Measurements from ENCODE around the gene GABARAPL1.

The GABARAPL1 gene

GRCh38 chr12:10235761-10236631 is 23.3 kb downstream of the GABARAPL1 start:
- DNase-seq = peak; percentile 42

GRCh38 chr12:10236720-10237119 is 24.0 kb downstream of the GABARAPL1 start:
- no peak for DNase-seq

GRCh38 chr12:10238526-10238925 is 25.8 kb downstream of the GABARAPL1 start:
- no peak for DNase-seq

- DNase-seq = no peak
These were observed 28.6 kb downstream of the GABARAPL1 start for GRCh38 chr12:10241290-10241689.

GRCh38 chr12:10241727-10242126 is 29.1 kb downstream of the GABARAPL1 start:
- no peak for DNase-seq

- DNase-seq = no peak
These were observed 29.9 kb downstream of the GABARAPL1 start for GRCh38 chr12:10242539-10242938.

- no peak for DNase-seq
These were observed 31.3 kb downstream of the GABARAPL1 start for GRCh38 chr12:10243818-10244520.

DNA sequence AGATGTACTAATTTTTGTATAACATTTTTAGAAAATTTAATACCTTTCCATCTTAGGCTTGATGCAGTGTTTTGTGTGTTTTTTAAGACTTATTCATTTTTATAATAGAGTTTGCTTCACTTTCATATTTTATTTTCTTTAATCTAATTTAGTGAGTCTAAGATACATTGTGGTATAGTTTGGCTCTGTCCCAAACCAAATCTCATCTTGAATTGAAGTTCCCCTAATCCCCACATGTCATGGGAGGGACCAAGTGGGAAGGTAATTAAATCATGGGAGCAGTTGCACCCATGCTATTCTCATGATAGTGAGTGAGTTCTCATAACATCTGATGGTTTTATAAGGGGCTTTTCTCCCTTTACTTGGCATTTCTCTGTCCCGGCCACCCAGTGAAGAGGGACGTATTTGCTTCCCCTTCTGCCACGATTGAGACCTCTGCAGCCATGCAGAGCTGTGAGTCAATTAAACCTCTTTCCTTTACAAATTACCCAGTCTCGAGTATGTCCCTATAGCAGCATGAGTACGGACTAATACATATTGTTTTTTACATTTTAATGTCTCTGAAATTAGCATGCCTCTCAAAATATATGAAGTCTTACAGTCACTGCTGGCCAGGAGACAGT is 34.9 kb downstream of the GABARAPL1 start:
- no peak for DNase-seq

DNA sequence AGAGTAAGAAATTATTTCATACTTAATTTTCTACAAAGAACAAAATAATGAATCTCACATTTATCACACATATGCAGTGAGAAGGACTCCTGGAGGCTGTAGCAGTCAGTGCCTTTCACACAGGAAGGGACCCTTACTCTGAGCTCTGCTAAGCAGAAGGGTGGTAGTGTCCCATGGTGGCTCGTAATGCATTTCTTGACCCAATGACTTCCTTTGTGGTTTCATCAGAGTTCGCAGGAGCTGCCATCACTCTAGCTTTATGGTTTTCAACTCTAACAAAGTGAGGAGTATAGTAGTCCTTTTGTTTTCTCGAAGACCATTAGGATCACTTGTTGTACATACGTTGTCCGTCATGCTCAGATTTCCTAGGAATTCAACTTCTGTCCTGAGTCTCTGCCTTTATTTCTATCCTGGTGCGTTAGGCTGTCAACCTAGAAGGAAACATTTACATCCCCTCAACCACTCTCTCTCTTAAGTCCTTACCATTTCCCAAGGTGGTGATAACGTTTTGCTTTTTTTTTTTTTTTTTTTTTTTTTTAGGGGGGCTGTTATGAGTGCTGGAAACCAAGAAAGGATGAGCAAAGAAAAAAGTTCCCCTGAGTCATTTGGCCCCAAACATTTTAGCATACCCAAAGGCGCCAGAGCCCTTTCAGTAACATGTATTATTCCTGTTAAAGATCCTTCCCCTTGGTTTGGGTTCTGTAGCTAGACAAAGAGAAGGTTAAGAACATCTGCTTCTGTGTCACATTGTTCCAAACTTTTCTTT is 37.2 kb downstream of the GABARAPL1 start:
- no peak for DNase-seq

DNA sequence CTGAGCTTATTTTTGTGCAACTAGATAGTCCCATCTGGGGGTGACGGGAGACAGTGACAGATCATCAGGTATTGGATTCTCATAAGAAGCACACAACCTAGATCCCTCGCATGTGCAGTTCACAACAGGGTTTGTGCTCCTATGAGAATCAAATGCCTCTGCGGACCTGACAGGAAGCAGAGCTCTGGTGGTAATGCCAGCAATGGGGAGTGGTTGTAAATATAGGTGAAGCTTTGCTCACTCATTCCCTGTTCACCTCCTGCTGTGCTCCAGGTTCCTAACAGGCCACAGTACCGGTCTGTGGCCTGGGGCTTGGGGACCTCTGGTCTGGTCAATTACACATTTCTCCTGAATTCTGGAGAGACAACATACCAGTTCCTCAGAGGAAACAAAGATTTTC is 39.0 kb downstream of the GABARAPL1 start:
- no peak for DNase-seq

DNA sequence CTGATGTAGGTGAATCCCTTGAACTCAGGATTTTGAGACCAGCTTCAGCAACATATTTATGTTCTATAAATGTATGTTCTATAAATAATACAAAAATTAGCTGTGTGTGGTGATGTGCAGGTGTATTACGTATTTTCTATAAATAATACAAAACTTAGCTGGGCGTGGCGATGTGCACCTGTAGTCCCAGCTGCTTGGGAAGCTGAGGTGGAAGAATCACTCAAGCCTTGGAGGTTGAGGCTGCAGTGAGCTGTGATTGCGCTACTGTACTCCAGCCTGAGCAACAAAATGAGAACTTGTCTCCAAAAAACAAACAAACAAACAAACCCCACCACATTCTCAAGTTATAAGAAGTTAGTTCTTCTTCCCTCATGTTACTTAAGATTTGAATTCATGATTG is 39.5 kb downstream of the GABARAPL1 start:
- DNase-seq = no peak

- no peak for DNase-seq
These were observed 43.4 kb downstream of the GABARAPL1 start for GRCh38 chr12:10256064-10256463.

GRCh38 chr12:10260927-10261326 is 48.2 kb downstream of the GABARAPL1 start:
- no peak for DNase-seq

- no peak for DNase-seq
These were observed 55.4 kb downstream of the GABARAPL1 start for GRCh38 chr12:10268037-10268436.

DNA sequence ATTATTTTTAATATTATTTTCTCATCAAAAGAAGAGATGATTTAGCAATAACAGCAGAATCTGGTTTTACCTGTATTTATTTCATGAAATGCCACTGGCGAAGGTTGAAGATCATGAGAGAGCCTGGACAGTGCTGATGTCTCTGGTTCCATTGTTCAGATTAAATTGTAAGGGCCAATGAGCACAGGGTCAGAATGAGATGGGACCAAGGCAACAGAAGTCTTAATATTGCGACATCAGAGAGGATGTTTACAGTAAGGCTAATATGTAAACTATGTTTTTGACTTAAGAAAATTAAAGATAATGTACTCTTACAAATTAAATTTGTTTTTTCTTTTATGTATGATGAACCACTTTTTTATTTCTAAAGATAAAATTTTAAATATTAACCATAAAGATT is 59.8 kb downstream of the GABARAPL1 start:
- no peak for DNase-seq
